Liver (tissue), 9 donors: ENCODE measurements around the gene SWAP70. TPM values are rescaled to one million over a fixed set of nuclear protein-coding genes. Genes with fewer than 3 reads are reported as not detected.

ENCODE experiments used
- DNase-seq: peaks from one replicate; pipeline ENCODE4 v3.0.0-alpha.2; 2017; ENCODE audit warnings: low spot score
- H3K27ac ChIP-seq, 2 donors: one replicate each; pipeline ENCODE4 v1.7.0; 2013; ENCODE audit warnings: inconsistent platforms in 2 of 2, low read length in 2 of 2, control low read depth in 1 of 2, low read depth in 1 of 2, mild to moderate bottlenecking in 1 of 2
- H3K27me3 ChIP-seq, 4 donors: one replicate each; pipeline versions ENCODE4 v1.6.1 to v1.7.0; 2013; ENCODE audit warnings: low read length in 3 of 4, inconsistent platforms in 1 of 4, mild to moderate bottlenecking in 1 of 4, moderate library complexity in 1 of 4; ENCODE audit not compliant: control insufficient read depth in 4 of 4, insufficient read depth in 4 of 4
- H3K36me3 ChIP-seq, 4 donors: one replicate each; pipeline versions ENCODE4 v1.6.1 to v1.7.0; 2013; ENCODE audit warnings: low read length in 3 of 4, mild to moderate bottlenecking in 3 of 4, low read depth in 1 of 4, moderate library complexity in 1 of 4; ENCODE audit not compliant: control insufficient read depth in 4 of 4, insufficient read depth in 3 of 4
- H3K4me1 ChIP-seq, 4 donors: one replicate each; pipeline versions ENCODE4 v1.6.1 to v1.7.0; 2013; ENCODE audit warnings: low read length in 3 of 4, mild to moderate bottlenecking in 3 of 4, moderate library complexity in 1 of 4; ENCODE audit not compliant: control insufficient read depth in 4 of 4, insufficient read depth in 4 of 4
- H3K4me3 ChIP-seq, 3 donors: one replicate each; pipeline versions ENCODE4 v1.6.1 to v1.7.0; 2013; ENCODE audit warnings: low read length in 3 of 3, control low read depth in 1 of 3, low read depth in 1 of 3, mild to moderate bottlenecking in 1 of 3
- H3K9ac ChIP-seq, 2 donors: one replicate each; pipeline ENCODE4 v1.7.0; 2013; ENCODE audit warnings: low read length in 2 of 2, mild to moderate bottlenecking in 2 of 2, moderate library complexity in 2 of 2, control low read depth in 1 of 2, low read depth in 1 of 2
- H3K9me3 ChIP-seq, 4 donors: one replicate each; pipeline versions ENCODE4 v1.6.1 to v1.7.0; 2013; ENCODE audit warnings: low read length in 3 of 4; ENCODE audit not compliant: control insufficient read depth in 4 of 4
- ATF3 ChIP-seq: IDR thresholded peaks from 2 replicates; pipeline ENCODE4 v1.6.1; 2016; ENCODE audit warnings: antibody characterized with exemption
- CTCF ChIP-seq: fragments of 150-350 bp; IDR thresholded peaks from 2 replicates; pipeline ENCODE4 v1.5.1; 2017; ENCODE audit warnings: improper control_type of control experiment, low read depth, low read length; ENCODE audit not compliant: missing input control
- EGR1 ChIP-seq, 2 donors: IDR thresholded peaks; 2 replicates each; pipeline ENCODE4 v1.6.1; 2016 to 2018; ENCODE audit warnings: antibody characterized with exemption in 2 of 2, low read depth in 2 of 2
- JUND ChIP-seq, 2 donors: IDR thresholded peaks; 2 replicates each; pipeline ENCODE4 v1.6.1; 2016; ENCODE audit warnings: antibody characterized with exemption in 2 of 2
- RXRA ChIP-seq, 2 donors: IDR thresholded peaks; 2 replicates each; pipeline ENCODE4 v1.6.1; 2017 to 2018; ENCODE audit warnings: antibody characterized with exemption in 2 of 2, mild to moderate bottlenecking in 1 of 2
- SP1 ChIP-seq: IDR thresholded peaks from 2 replicates; pipeline ENCODE4 v1.6.1; 2018; ENCODE audit warnings: antibody characterized with exemption, mild to moderate bottlenecking
- TAF1 ChIP-seq: conservative IDR thresholded peaks from 2 replicates; pipeline ENCODE4 v1.6.1; 2016; ENCODE audit warnings: antibody characterized with exemption, mild to moderate bottlenecking
- WGBS: extraction: QIAGEN DNeasy Blood & Tissue Kit; methylation state at CpG from one replicate; pipeline ENCODE4 v1.1.7; 2013; 5-methylcytosine and 5-hydroxymethylcytosine counted together
- polyA plus RNA-seq, 2 donors: library from polyadenylated mRNA; stranded (reverse) in 1 of 2; unstranded in 1 of 2; fragments of 200-250 nt in 1 of 2; fragments of >200 nt in 1 of 2; fragmentation: Nextera tagmentation in 1 of 2; extraction: Ambion mirVana in 1 of 2; gene quantifications; one replicate each; pipeline versions ENCODE4 v1.2.1 to v1.2.3, GENCODE V29; 2013 to 2015
- total RNA-seq, 2 donors: library from RNA; depleted of rRNA; stranded (reverse); fragments of >200 nt; gene quantifications; one replicate each; pipeline ENCODE4 v1.2.3, GENCODE V29; 2014
- TF ChIP-seq, protein P1 (sequence below): IDR thresholded peaks from 2 replicates; pipeline ENCODE4 v1.6.1; 2016; ENCODE audit warnings: antibody characterized with exemption
- TF ChIP-seq, protein P2 (sequence below): IDR thresholded peaks from 2 replicates; pipeline ENCODE4 v1.6.1; 2016; ENCODE audit warnings: antibody characterized with exemption
- donor health status: healthy.
- donor health status: healthy.
- donor health status: healthy.
- donor health status: healthy.
- donor health status: healthy.

Gene SWAP70
- total and polyA plus RNA-seq, 4 donors: 4.0 to 8.4 (median 5.8) TPM

DNA sequence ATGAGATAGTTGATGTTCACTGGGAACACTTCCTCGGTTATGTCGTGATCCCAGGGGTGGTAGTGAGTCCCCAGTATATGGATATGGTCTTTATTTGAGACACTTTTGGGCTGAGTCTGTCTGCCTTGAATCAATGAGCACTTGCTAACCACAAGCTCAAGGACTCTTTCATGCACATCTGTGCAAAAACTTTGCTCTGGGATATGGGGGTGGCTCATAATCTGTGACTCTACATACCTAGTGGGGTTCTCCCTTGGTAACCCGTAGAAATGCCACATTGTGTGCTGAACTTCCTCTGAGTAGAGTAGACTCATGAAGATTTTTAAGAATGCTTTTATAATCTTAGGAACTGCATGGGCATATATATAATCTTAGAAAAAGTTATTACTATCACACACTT lies 69.3 kb downstream of the SWAP70 start (continued):
- TF ChIP-seq, protein P1, sequence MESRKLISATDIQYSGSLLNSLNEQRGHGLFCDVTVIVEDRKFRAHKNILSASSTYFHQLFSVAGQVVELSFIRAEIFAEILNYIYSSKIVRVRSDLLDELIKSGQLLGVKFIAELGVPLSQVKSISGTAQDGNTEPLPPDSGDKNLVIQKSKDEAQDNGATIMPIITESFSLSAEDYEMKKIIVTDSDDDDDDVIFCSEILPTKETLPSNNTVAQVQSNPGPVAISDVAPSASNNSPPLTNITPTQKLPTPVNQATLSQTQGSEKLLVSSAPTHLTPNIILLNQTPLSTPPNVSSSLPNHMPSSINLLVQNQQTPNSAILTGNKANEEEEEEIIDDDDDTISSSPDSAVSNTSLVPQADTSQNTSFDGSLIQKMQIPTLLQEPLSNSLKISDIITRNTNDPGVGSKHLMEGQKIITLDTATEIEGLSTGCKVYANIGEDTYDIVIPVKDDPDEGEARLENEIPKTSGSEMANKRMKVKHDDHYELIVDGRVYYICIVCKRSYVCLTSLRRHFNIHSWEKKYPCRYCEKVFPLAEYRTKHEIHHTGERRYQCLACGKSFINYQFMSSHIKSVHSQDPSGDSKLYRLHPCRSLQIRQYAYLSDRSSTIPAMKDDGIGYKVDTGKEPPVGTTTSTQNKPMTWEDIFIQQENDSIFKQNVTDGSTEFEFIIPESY: no peak

- H3K4me3 ChIP-seq: no peak overlapping the region
- TF ChIP-seq, protein P1: no peak
- TF ChIP-seq SP1 (no peak), EGR1 (IDR thresholded peaks at IDR 0.05; ENCODE audit: low read depth in 2 of 2) (no peak)
- 97% methylated on average over 3 of the region's 3 CpGs for WGBS
- no peak overlapping the region for H3K9ac ChIP-seq
- H3K9me3 ChIP-seq: no peaks in the 10 kb centered on the region
- H3K36me3 ChIP-seq: peaks cover 0 to 9% (median 3%) of the 10 kb centered on the region in 4 donors
- DNase-seq: no peak
- no peaks in the 10 kb centered on the region for H3K4me1 ChIP-seq
- no peaks in the 10 kb centered on the region for H3K27me3 ChIP-seq
- no peak overlapping the region for H3K27ac ChIP-seq
Observed at GRCh38 chr11:9735236-9735635, 71.4 kb downstream of the SWAP70 start.

GRCh38 chr11:9735919-9736318 lies 72.0 kb downstream of the SWAP70 start:
- no peak overlapping the region for H3K4me3 ChIP-seq
- no peaks in the 10 kb centered on the region for H3K27me3 ChIP-seq
- no peak for DNase-seq
- H3K36me3 ChIP-seq: peaks cover 0 to 9% (median 4%) of the 10 kb centered on the region in 4 donors
- H3K9ac ChIP-seq: no peak overlapping the region
- H3K9me3 ChIP-seq: no peaks in the 10 kb centered on the region
- H3K4me1 ChIP-seq: no peaks in the 10 kb centered on the region
- 96% methylated on average over 2 of the region's 2 CpGs for WGBS
- TF ChIP-seq EGR1 (IDR thresholded peaks at IDR 0.05; ENCODE audit: low read depth in 2 of 2) (no peak), JUND (IDR thresholded peaks at IDR 0.05) (no peak), ATF3 (no peak), RXRA (IDR thresholded peaks at IDR 0.05) (no peak), SP1 (no peak), CTCF (no peak), TAF1 (no peak)
- TF ChIP-seq, protein P2, sequence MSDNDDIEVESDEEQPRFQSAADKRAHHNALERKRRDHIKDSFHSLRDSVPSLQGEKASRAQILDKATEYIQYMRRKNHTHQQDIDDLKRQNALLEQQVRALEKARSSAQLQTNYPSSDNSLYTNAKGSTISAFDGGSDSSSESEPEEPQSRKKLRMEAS: no peak
- TF ChIP-seq, protein P1: no peak
- no peak overlapping the region for H3K27ac ChIP-seq
